NCI-H2227 treated with DMSO at 0.1 percent for 48 hours (cell line): Measurements from ENCODE around the gene LHX8.
"Not testable (repeated sequence)": the region's sequence is repeated elsewhere in the genome, so short reads cannot be mapped to it uniquely, and the experiment has no call there.

Experiments
- DNase-seq: peaks from one replicate; lab custom pipeline; 2025; lab: John Stamatoyannopoulos, UW

LHX8 gene

GRCh38 chr1:75132812-75133619 is 1.2 kb upstream of the LHX8 start:
- no peak for DNase-seq

- DNase-seq: no peak
Observed at GRCh38 chr1:75134647-75135572, 722 bp downstream of the LHX8 start.

- DNase-seq: no peak
Observed at GRCh38 chr1:75135573-75136194, 1.5 kb downstream of the LHX8 start.

- DNase-seq: no peak
Observed at GRCh38 chr1:75136195-75136815, 2.1 kb downstream of the LHX8 start.

GRCh38 chr1:75136921-75137641 is 2.9 kb downstream of the LHX8 start:
- DNase-seq: no peak

- no peak for DNase-seq
Observed at GRCh38 chr1:75152092-75152491, 17.9 kb downstream of the LHX8 start.

GRCh38 chr1:75159154-75159553 is 25.0 kb downstream of the LHX8 start:
- no peak for DNase-seq

GRCh38 chr1:75165264-75165663 is 31.1 kb downstream of the LHX8 start:
- DNase-seq: no peak

- no peak for DNase-seq
Observed at GRCh38 chr1:75166821-75167220, 32.6 kb downstream of the LHX8 start.

- DNase-seq: no peak
Observed at GRCh38 chr1:75170011-75170410, 35.8 kb downstream of the LHX8 start.

- DNase-seq: no peak
Observed at GRCh38 chr1:75170981-75171380, 36.8 kb downstream of the LHX8 start.

- no peak for DNase-seq
Observed at GRCh38 chr1:75171876-75172275, 37.7 kb downstream of the LHX8 start.

GRCh38 chr1:75172556-75172955 is 38.4 kb downstream of the LHX8 start:
- no peak for DNase-seq

- no peak for DNase-seq
Observed at GRCh38 chr1:75174031-75174760, 40.0 kb downstream of the LHX8 start.

- DNase-seq: not testable (repeated sequence)
Observed at GRCh38 chr1:75181214-75181955, 47.2 kb downstream of the LHX8 start.

- no peak for DNase-seq
Observed at GRCh38 chr1:75188892-75189291, 54.7 kb downstream of the LHX8 start.

- DNase-seq: no peak
Observed at GRCh38 chr1:75198163-75198562, 64.0 kb downstream of the LHX8 start.

- no peak for DNase-seq
Observed at GRCh38 chr1:75198761-75199160, 64.6 kb downstream of the LHX8 start.

- DNase-seq: no peak
Observed at GRCh38 chr1:75202751-75203150, 68.6 kb downstream of the LHX8 start.
